Ureter (tissue), 1 donor: ENCODE data around the gene FANK1. TPM values are rescaled to one million over a fixed set of nuclear protein-coding genes. Genes with fewer than 3 reads are reported as not detected.
"Not testable (repeated sequence)": the region's sequence is repeated elsewhere in the genome, so short reads cannot be mapped to it uniquely, and the experiment has no call there.

Experiments used
- DNase-seq: peaks from one replicate; pipeline ENCODE4 v3.0.0-alpha.2; 2020; ENCODE audit warnings: low spot score
- total RNA-seq: library from RNA; stranded (reverse); gene quantifications from one replicate; pipeline ENCODE4 v1.2.4, GENCODE V29; 2023
- donor health status: DM: yes; HTN: yes; CAD: no.

FANK1 gene
- total RNA-seq, 1 donor from 2014 or later, result 6.3 TPM

DNA sequence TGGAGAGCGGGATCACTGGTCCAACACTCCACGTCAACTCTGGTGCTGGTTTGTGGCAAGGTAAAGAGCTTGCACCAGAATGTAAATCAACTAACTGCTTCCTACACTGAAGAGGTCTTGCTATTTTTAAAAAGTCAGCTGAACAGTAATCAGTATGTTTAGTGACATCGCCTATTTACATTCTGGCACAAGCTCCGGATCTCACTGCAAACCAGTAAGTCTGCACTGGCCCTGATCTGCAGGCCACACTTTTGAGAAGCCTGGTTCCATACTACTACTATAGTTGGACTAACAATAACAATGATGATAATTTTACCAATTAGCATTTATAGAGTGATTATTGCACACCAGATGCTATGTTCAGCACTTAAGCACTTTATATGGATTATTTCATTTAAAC lies 6.9 kb upstream of the FANK1 start:
- not testable (repeated sequence) for DNase-seq

DNA sequence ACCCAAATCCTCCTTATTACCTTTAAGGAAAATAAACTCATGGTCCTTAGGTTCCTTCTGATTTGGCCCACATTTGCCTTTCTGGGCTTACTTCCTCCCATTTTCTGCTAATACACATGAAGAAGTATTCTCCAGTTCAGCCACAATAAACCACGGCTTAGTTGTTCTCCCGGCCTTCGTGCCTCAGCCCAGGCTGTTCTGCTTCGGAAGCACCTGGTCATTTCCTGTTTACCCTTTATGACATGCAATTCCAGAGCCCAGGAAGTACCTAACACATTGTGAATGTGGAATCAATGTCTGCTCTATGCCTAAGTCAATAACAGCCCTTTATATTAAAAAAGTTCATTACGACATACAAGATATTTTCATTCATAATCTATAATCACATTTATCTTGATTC lies 4.0 kb upstream of the FANK1 start:
- not testable (repeated sequence) for DNase-seq

DNA sequence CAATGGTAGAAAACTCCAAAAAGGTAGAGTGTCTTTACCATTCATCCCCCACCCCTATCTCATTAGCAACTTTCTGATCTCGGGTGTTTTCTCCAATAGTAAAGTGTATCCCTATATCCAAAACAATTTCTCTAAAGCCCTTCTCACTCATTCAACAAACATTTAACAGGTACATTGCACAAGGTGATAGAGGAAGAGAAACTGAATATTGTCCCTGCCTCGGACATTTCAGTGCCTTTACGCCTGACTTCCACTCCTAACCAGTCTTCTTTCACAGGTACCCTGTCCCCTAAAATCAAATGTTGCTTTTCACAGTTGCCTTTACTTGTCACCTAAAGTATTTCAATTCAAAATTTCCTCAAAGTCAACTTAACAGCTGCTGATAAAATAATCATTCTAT lies 2.2 kb upstream of the FANK1 start:
- DNase-seq, result not testable (repeated sequence)

DNA sequence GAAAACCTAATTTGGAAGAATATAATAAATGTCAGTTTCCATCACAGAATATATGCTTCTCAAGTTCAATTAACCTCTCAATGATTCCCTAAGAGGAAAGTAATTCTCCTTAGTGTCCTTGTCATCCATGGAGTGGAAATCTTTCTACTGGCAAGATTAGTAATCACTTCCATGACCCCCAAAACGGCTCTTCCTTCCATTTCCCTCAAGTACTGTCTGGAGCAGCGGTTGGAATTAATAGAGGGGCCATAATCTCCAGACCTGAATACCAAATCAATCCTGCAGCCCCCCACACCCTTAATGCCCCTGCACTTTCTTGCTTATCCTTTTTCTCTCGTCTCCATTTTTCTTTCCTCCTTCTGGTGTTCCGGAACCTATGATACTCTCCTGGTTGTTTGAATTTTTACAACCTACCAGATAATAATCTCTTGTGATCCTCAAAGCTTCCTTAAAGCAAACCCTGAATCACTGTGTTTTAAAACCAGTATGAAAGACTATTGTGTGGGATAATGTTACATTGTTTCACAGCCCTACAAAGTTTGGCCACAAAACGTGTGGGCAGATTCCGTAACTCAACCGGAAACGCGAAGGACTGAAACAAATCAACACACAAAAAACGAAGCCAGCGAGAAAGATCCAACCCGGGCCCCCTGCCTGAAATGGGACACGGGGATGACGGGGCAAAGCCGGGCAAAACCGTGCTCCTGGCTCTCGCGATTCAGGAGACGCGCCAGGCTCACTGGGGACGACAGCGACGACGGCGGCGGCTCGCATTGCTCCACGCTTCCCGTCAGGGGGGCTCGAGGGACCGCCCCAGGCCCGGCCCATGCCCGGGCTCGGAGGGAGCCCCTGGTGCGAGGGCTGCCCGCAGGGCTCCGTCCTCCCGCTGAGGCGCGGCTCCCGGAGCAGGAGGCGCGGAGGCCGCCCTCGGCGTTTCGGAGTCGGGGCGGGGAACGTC lies 955 bp upstream of the FANK1 start:
- peak; percentile 64 for DNase-seq

DNA sequence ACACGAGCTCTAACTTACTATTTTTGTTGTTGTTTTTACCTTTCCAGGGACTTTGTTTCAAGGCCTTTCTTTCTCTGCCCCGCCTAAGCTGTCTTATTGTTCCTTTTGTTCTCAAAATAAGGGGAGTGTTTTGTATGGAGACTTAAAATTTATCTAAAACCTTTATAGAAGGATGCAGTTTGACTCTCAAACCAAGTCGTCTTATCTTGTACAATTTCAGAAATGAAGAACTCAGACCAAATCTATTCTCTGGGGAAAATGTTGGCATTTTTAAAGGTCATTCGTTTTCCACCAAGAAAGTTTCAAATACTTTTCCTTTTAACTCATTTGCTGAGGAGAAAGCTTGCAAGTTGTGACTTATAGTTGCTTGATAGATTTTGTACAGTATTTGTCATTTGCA lies 953 bp downstream of the FANK1 start:
- DNase-seq, result not testable (repeated sequence)

DNA sequence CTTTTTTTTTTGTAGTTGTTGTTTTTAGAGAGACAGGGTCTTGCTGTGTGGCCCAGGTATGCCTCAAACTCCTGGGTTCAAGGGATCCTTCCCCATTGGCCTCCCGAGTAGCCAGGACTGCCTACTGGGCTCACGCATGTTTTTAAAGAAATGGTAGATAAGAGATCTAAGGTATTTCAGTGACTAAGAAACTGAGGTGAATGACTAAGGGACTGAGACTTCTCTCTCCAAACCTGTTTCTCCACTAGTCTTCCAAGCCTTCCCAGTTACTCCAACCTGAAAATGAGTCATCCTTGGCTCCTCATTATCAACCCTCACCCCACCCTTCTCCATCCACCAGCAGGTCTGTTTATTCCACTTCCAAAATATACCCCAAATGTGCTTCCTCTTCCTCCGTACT lies 4.6 kb downstream of the FANK1 start:
- not testable (repeated sequence) for DNase-seq

- not testable (repeated sequence) for DNase-seq
Measured at GRCh38 chr10:125903135-125903640, 6.8 kb downstream of the FANK1 start.

GRCh38 chr10:125905069-125905994 lies 9.0 kb downstream of the FANK1 start:
- DNase-seq, result not testable (repeated sequence)

DNA sequence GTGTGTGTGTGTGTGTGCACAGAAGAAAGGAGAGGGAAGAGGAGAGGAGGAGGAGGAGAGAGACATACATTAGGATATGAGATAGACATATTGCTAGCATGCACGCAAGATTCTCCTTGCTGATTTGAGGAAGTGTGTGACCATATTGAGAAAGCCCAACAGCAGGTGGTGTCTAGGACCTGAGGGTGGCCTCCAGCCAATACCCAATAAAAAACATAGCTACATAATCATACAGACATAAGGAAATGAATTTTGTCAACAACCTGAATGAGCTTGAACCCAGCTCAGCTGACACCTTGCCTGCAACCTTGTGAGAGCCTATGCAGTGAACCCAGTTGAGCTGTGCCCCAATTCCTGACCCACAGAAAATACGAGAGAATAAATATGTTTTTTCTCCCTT lies 11.2 kb downstream of the FANK1 start:
- not testable (repeated sequence) for DNase-seq

GRCh38 chr10:125908813-125909212 lies 12.4 kb downstream of the FANK1 start:
- DNase-seq, result not testable (repeated sequence)

DNA sequence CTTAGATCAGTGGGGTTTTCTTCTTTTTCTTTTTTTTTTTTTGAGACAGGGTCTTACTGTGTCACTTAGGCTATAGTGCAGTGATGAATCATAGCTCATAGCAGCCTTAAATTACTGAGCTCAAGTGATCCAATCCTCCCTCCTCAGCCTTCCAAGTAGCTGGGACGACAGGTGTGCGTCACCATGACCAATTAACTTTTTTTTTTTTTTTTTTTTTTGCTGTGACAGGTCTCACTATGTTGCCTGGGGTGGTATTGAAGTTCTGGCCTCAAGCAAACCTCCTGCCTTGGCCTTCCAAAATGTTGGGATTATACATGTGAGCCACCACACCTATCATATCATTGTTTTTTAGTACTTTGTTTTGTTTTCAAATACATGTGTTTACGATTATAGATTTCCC lies 13.1 kb downstream of the FANK1 start:
- not testable (repeated sequence) for DNase-seq

GRCh38 chr10:125911145-125911544 lies 14.8 kb downstream of the FANK1 start:
- DNase-seq, result no peak

DNA sequence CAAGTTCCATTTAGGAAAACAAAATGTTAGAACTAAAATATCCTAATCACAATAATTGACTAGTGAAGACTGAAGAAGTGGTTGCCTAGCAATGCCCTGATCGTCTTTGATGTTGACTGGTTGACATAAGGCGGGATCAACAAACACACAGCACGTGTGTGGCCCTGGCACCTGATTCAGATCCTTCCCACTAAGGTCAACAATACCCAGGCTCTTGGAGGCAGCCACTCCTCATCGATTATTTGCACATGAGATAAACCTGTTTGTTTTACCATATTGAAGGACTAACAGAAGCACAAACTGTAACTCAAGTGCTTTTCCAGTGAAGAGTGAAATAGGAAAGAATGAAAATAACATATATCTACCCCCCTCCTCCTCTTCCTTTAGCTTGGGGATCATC lies 15.6 kb downstream of the FANK1 start:
- DNase-seq, result no peak

- DNase-seq, result not testable (repeated sequence)
Measured at GRCh38 chr10:125913277-125913676, 16.9 kb downstream of the FANK1 start.

DNA sequence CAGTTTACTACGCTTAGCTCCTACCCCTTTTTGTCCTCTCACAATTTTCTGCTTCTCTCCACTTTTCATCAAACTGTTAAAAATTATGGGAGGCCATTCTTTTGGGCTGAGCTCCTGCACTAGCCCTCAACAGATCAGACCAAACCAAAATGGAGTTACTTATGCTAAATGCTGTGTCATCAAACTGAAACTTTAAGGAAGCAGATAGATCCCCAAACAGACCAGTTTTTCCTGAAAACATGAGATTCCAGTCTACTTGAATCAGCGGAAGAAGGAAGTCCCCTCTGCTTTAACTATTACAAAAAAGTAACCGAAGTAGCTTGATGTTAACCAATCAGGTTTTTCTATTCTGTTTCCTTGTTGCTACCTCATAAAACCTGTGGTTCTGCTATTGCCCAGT lies 20.6 kb downstream of the FANK1 start:
- DNase-seq, result no peak

DNA sequence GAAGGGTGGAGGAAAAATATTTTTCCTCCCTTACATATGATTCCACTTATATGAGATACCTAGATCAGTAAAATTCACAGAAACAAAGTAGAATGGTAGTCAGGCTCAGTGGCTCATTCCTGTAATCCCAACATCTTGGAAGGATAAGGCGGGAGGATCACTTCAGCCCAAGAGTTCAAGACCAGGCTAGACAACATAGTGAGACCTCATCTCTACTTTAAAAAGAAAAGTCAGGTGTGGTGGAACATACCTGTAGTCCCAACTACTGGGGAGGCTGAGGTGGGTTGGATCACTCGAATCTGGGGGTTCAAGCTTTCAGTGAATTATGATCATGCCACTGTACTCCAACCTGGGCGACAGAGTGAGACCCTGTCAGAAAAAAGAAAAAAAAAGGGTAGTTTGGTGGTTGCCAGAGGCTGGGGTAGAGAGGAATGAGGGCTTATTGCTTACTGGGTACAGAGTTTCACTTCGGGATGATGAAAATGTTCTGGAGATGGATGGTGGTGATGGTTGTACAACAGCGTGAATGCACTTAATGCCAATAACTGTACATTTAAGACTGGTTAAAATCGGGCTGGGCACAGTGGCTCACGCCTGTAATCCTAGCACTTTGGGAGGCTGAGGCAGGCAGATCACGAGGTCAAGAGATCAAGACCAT lies 21.5 kb downstream of the FANK1 start:
- not testable (repeated sequence) for DNase-seq

GRCh38 chr10:125921643-125922306 lies 25.4 kb downstream of the FANK1 start:
- not testable (repeated sequence) for DNase-seq

DNA sequence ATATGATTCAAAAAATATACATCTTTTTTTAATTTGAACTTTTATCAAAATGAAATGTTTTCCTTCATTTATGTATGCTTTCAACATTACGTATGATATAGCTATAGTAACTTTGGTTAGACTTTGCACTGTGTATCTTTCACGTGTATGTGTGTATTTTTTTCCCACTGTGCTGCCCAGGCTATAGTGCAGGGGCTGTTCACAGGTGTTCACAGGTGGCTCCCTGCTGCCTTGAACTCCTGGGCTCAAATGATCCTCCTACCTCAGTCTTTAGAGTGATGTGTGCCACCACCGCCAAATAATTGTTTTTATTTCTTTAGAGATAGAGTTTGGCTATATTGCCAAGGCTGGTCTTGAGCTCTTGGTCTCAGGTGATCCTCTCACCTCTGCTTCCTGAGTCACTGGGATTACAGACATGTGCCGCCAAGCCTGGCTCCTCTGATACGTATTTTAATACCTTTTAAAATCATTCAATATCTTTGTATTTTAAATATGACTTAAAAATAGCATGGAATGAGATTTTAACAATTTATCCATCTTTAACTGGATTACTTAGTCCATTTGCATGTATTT lies 29.0 kb downstream of the FANK1 start:
- DNase-seq, result no peak

GRCh38 chr10:125926247-125926646 lies 29.9 kb downstream of the FANK1 start:
- DNase-seq, result no peak

- not testable (repeated sequence) for DNase-seq
Measured at GRCh38 chr10:125927265-125927664, 30.9 kb downstream of the FANK1 start.
